ENCODE measurements around the gene TRPT1.
"Not testable (repeated sequence)": the region's sequence is repeated elsewhere in the genome, so short reads cannot be mapped to it uniquely, and the experiment has no call there.

The TRPT1 gene

DNA sequence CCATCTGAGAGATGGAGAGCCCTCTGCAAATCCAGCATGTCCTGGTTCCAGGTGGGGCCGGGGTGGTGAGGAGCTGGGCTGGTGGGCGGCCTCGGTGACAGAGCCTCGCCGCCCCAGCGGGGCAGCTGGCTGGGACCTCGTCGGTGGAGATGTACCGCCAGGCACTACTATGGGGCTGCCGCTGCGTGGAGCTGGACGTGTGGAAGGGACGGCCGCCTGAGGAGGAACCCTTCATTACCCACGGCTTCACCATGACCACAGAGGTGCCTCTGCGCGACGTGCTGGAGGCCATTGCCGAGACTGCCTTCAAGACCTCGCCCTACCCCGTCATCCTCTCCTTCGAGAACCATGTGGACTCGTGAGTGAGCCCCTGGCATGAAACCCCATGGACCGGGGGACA, 32.4 kb upstream of the TRPT1 start:
- DNase-seq (ENCODE audit: low spot score) = no peak

GRCh38 chr11:64256300-64256699, 30.3 kb upstream of the TRPT1 start:
- no peak for DNase-seq (ENCODE audit: low spot score)

DNA sequence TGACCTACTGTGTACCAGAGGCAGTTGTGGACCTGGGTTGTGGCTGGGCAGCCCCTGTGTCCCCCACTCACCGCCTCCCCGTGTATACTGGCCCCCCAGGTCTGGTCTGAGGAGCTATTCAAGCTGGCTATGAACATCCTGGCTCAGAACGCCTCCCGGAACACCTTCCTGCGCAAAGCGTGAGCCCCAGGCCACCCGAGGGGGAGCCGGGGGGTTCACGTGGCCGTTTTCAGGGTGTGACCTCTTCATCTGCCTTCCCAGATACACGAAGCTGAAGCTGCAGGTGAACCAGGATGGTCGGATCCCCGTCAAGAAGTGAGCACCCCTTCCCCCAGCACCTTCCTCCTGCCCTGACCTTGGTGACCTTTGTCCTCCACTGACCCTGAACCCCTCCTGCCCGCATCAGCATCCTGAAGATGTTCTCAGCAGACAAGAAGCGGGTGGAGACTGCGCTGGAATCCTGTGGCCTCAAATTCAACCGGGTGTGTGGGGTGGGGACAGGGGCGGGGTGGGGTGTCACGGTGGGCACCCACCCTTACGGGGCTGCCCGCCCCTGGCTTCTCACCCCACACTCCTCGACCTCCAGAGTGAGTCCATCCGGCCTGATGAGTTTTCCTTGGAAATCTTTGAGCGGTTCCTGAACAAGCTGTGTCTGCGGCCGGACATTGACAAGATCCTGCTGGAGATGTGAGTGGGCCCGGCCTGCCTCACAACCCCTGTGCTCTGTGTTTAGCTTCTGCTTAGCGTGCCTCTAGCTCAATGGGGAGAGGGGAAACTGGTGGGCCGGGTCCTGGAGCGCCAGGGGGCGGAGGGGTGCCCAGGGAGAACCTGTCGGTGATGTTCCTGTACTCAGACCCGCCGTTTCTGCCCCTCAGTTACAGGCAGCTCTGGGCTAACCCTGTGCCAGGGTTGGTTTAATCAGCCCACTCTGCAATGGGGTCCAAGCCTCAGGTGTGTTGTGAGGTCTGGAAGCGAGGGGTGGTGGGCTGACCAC, 29.4 kb upstream of the TRPT1 start:
- DNase-seq (ENCODE audit: low spot score) = no peak

DNA sequence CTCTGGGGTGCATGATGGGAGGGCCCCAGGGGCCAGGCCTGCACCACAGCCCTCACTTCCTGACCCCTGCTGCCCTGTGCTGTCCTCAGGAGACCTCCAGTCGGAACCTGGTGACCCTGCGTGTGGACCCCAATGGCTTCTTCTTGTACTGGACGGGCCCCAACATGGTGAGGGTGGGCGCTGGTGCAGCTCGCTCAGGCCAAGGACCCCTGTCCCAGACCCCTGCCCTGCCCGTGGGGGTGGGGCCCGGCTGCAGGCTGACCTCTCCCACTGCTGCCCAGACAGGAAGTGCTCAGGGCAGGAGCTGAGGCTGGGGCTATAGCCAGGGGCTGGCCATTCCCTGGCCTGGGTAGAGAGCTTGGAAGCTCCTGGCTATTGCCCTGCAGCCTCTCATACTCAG, 28.3 kb upstream of the TRPT1 start:
- no peak for DNase-seq (ENCODE audit: low spot score)

GRCh38 chr11:64253481-64253880, 27.5 kb upstream of the TRPT1 start:
- no peak for DNase-seq (ENCODE audit: low spot score)

GRCh38 chr11:64253043-64253442, 27.1 kb upstream of the TRPT1 start:
- DNase-seq (ENCODE audit: low spot score) = no peak

DNA sequence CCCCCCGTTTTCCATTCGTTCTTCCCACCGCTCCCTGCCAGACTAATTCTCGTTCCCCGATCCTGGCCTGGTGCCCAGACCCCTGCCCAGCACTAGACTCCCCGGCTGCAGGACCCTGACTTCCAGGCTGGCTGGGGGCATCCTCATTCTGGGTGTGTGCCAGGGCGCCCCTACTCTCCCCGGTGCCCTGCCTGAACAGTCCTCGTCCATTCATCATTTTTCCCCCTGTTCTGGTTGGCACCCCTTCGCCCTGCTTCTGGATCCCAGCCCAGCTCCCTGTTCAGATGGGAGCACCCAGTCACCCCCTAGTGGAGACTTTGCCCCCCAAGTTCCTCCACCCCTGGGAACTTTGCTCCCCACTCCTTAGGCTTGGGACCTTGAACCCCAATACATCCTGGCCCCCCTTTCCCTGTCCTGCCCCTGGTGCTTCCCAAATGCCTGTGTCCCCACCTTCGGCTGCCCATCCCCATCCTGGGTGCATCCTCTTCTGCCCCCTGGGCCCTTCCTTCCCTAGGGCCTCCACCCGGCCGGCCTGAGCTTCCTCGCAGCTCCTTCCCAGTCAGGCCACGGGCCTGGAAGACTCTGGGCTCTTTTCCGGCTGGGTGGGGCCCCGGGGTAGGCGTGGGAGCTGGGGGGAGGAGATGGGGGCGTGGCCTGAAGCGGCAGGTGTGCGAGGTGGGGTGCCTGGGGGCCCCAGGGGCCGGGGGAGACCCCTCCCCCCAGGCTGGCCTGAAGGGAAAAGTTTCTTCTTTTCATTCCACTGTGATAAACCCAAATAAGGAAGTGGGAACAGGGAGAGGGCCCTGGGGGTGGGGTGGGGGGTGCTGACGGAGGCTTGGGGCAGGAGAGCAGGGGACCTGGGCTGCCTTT, 26.3 kb upstream of the TRPT1 start:
- DNase-seq (ENCODE audit: low spot score) = peak; percentile 52

DNA sequence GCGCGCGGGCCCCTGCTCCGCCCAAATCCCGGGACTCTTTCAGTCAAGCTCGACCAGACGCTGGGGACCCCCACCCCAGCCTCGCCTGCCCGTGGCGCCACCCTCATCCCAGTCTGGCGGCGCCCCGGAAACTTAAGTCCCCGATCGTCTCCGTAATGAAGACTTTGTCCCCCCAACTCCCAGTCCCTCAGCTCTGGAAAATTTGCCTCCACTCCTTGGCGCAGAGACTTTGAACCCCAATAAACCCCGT, 25.7 kb upstream of the TRPT1 start:
- no peak for DNase-seq (ENCODE audit: low spot score)

GRCh38 chr11:64251016-64251752, 25.2 kb upstream of the TRPT1 start, which contains the start of gene PLCB3:
Gene PLCB3, plus strand, starts transcription at chr11:64251530. Its CDS starts 120 bp downstream, at chr11:64251650.
- peak; percentile 56 for DNase-seq (ENCODE audit: low spot score)

- no peak for DNase-seq (ENCODE audit: low spot score)
Observed at GRCh38 chr11:64250415-64251015, 24.5 kb upstream of the TRPT1 start.

- no peak for DNase-seq (ENCODE audit: low spot score)
Observed at GRCh38 chr11:64249563-64250414, 23.8 kb upstream of the TRPT1 start.

GRCh38 chr11:64249038-64249437, 23.1 kb upstream of the TRPT1 start:
- DNase-seq (ENCODE audit: low spot score) = no peak

- no peak for DNase-seq (ENCODE audit: low spot score)
Observed at GRCh38 chr11:64248578-64248977, 22.6 kb upstream of the TRPT1 start.

DNA sequence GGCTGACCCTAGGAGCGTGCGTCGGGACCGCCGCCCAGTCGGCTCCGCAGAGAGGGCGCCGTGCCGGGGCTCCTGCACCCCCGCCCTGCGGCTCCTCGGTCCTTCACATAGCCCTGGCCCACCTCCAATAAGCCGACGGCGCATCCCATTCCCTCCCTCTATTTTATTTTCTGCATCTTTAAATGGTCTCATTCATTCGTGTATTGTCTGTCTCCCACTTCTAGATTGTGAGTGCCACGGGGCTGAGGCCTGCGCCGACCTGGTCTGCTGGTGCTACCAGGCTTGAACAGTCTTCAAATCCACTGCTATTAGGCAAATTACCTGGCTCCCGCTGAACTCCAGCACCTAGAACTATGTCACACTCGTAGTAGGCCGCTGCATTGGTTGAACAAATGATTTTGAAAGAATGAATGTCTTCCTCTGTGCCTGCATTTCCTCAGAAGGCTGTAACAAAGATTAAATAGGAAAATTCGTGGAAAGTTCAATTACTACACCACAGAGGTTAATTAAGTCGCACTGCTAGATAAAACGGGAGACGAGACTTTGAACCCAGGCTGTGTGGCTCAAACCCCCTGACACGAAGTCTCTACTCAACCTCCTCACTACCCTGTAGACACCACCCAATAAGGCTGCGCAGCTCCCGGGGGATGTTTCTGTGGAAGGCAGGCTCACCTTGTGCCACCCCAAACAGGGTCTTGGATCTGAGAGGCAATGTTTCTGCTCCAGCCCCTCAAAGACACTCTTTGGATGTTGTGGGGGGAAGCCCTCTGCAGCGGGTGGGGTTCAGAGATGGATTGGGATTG, 21.9 kb upstream of the TRPT1 start:
- DNase-seq (ENCODE audit: low spot score) = no peak

GRCh38 chr11:64246871-64247728, 21.1 kb upstream of the TRPT1 start, which contains the start of gene PPP1R14B:
Gene PPP1R14B, minus strand, starts transcription at chr11:64246943. Its CDS starts 270 bp downstream, at chr11:64246673.
- DNase-seq (ENCODE audit: low spot score) = peak; percentile 81

GRCh38 chr11:64246621-64246870, 20.6 kb upstream of the TRPT1 start:
- DNase-seq (ENCODE audit: low spot score) = not testable (repeated sequence)

DNA sequence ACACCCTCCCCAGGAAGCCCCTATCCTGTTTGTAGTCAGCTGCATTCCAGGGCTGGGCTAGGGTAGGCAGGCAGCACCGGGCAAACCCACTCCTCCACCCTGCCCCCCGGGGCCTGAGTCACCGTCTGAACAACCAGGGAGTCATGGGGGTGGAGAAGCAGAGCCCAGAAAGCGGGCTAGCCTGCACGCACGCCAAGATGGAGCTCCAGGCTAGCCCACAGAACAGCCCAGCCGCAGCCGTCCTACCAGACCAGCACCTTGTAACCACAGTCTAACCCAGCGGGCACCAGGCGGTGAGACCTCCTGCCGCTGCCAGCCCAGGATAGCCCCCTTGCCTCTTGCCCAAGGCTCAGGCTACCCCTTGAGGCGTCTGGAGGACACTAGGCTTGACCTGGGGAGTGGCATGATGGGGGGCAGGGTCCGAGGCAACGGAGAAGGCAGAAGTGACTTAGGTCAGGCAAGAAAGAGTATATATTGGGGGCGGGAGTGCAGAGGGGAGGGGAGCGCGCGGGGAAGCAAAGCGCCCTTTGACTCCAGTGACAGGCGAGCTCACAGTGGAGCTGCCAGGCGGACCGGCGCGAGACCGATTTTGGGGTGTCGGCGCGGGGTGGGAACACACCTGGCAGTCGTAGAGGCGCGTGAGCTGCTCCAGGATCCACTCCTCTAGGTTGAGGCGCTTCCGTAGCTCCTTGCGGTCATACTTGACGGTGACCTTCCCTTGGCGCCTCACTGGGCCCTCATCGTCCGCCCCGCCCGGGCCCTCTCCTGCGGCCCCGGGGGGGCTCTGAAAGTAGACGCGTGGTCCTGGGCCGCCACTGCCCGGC, 20.0 kb upstream of the TRPT1 start:
- peak; percentile 89 for DNase-seq (ENCODE audit: low spot score)

- DNase-seq (ENCODE audit: low spot score) = no peak
Observed at GRCh38 chr11:64245401-64245796, 19.4 kb upstream of the TRPT1 start.
